Activated T-helper 1 cell treated with Interleukin-2 at 50 U/mL for 16 hours (primary cell): Measurements from ENCODE around the gene TMEM186.
"Not testable (repeated sequence)": the region's sequence is repeated elsewhere in the genome, so short reads cannot be mapped to it uniquely, and the experiment has no call there.

Experiments
- DNase-seq: peaks from one replicate; pipeline ENCODE4 v3.0.0-alpha.2; 2020; ENCODE audit warnings: low read depth

TMEM186 gene

DNA sequence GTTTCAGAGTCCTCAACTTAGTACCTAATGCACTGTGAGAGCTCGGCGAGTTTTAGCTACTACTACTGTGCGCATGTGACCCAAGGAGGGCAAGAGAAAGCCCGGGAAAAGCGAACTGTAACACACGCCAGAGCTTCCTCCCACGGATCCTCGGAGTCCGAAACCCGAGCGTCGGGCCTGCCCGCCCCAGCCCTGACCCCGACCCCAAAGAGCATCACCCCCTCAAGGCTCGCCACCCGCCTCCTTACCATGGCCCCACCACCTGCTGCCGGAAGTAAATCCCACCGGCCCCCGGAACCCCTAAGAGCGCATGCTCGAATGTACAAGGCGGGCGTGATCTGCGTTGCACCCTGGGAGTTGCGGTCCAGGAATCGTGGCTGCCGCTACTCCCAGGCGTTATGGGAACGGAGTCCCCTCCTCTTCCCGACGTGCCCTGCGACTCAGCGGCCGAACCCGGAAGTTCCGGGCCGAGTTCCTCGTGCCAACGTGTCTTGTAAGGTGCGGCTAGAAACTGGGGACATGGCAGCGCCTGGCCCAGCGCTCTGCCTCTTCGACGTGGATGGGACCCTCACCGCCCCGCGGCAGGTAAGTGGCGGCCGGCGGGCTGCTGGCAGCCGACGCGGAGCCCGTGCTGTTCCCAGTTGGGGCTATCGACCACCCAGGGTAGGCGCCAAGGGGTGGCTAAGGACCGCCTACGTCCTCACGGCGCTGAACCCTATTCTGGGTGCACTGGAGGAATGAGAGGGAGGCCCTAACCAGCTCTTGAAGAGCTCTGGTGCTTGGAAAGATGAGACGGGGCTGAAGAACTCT is at the start of gene TMEM186, which contains the start of gene PMM2:
Gene TMEM186 (minus strand): TSS at position 276 of the 810 bp plus-strand sequence. CDS start 25 bp downstream, at position 251.
Gene PMM2 (plus strand): TSS at position 476 of the 810 bp plus-strand sequence. CDS start 44 bp downstream, at position 520.
- peak; percentile 93 for DNase-seq

- no peak for DNase-seq
Measured at GRCh38 chr16:8847145-8847544, 49.7 kb upstream of the TMEM186 start.

DNA sequence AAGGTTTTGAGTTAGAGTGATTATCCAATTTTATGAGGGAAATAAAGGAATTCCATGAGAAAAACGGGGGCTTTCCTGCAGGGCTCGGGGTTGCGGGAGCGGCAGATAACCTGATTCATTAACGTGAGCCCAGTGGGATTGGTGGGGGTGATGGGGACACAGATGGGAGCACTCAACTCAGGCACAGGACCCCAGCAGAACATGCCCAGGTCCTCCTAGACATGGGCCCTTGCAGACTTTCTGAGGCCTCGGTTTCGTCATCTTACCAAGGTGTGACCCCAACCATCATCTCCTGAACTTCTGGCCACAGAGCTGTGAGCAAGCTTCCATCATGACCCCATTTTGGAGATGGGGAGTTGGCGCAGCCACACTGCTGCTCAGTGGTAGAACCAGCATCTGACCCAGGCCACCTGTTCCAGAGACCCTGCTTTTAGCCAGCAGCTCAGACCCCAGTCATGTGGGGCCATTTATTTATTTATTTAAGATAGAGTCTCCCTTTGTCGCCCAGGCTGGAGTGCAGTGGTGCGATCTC is 49.0 kb upstream of the TMEM186 start:
- no peak for DNase-seq

DNA sequence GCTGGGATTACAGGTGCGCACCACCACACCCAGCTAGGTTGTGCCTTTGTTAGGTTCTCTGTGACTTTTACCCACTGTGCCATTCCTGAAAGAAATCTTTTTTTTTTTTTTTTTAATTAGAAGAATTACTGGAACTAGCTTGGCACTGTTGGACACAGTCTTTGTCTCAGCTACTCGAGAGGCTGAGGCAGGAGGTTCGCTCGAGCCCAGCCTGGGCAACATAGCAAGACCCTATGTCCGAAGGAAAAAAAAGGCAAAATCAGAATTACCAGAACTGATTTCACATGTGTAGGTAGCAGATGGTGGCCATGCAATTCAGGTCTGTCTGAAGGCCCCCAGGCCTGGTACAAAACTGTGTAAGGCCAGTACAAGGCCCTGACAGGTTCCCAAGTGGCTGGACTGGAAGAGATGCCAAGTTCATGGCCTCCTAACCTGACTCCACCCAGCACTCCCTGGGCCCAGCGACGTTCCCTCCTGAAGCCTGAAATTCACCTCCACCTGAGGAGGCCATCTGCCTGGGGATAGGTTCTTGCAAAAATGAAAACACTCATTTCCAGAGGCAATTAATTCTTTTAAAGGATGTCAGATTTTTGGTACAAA is 48.4 kb upstream of the TMEM186 start:
- no peak for DNase-seq

- DNase-seq, result not testable (repeated sequence)
Measured at GRCh38 chr16:8843296-8843695, 45.9 kb upstream of the TMEM186 start.

DNA sequence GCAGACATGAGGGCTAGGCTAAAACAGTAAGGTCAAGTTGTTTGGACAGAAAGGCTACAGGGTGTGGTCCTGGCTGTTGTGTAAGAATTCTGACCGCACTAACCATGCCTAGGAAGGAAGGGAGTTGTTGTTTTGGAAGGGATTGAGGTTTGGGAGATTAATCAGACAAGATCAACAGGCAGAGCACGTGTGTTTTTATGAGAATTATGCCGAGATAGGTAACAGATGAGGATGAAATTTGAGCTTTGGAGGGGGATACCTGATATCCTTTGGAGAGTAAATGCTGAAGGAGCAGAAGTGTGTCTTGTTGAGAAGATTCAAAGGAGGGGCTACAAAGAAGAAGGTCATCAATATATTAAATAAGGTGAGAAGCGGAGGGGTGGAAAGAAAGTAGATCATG is 44.6 kb upstream of the TMEM186 start:
- DNase-seq, result not testable (repeated sequence)

GRCh38 chr16:8837594-8837993 is 40.2 kb upstream of the TMEM186 start:
- DNase-seq, result not testable (repeated sequence)

DNA sequence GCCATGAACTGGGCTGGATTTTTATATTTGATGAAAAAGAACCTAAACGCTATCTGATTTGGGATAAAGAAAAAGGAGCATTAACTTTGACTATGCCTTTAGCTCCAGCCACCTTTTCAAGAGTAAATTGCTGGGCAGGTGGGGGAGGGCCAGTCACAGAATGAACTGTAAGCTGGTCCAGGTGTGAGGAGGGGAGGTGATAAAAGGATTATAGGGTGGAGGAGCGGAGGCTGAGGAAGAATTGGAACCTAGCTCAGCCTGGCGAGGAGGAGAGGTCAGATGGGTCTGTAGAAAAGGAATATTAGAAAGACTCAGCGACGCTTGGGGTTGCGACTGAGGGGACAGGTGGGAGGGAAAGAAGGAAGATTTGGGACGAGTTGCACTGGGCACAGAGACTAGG is 39.4 kb upstream of the TMEM186 start:
- not testable (repeated sequence) for DNase-seq

- DNase-seq, result no peak
Measured at GRCh38 chr16:8832717-8833105, 35.3 kb upstream of the TMEM186 start.

GRCh38 chr16:8831871-8832716 is 34.7 kb upstream of the TMEM186 start:
- no peak for DNase-seq

GRCh38 chr16:8831450-8831849 is 34.0 kb upstream of the TMEM186 start:
- DNase-seq, result no peak

DNA sequence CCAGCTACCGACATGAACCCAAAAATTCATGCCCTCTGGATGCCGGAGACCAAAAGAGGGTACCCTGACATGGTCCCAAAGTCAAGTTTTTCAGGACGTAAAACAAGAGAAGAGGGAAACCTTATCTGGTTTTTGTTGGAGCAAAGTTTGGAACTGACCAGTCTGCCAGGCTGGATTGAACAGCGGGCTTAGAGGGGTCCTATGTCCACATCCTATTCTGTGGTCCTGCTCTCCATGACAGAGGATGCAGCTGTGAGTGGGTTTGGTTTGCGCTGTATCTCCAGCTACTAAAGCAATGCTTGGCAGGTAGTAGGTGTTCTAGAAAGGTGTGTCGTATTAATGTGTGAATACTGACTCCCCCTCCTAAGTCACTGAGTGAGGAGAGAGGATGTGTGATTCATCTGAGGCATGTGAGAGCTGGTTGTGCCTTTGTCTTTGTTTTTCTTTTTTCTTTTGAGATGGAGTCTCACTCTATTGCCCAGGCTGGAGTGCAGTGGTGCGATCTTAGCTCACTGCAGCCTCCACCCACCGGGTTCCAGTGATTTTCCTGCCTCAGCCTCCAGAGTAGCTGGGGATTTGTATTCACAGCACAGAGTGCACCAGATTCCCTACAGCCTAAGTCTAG is 31.2 kb upstream of the TMEM186 start:
- DNase-seq, result no peak

DNA sequence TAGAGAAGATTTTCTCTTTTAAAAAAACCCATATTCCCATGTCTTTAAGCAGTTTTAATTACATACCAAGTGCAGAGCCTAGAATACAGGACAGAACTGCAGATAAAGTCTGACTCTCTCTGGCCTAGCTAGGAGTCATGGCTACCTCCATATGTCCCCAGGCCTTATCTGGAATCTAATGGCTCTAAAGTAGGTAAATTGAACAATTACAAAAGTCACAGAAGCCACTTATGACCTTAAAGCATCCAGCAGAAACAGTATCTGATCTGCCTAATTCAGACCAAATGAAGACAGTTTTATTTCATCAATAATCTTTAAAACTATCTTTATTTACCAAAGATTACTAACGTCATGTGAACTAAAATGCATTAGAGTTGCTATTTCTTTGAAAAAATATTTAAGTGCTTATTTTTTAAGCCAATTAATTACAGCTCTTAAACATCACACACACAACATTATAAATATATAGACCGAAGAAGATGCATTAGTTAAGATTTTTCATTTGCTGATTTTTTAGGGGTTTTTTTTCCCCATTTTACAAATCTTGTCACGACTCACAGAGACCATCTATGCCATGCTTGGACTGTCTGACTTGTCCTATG is 28.9 kb upstream of the TMEM186 start:
- no peak for DNase-seq

DNA sequence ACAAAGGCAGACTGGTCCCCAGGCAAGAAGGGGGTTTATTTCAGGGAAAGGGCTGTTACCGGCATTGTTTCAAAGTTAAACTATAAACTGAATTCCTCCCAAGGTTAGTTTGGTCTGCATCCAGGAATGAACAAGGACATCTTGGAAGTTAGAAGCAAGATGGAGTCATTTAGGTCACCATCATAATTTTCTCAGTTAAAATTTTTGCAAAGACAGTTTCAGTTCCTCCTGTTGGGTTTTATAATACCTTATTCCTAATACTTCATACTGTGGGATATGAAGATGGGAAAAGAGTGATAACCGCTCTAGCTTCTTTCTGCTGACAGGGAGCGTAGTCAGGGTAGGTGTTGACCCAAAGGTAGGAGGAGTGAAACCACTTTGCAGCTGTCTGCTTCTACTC is 25.0 kb upstream of the TMEM186 start:
- DNase-seq, result no peak

DNA sequence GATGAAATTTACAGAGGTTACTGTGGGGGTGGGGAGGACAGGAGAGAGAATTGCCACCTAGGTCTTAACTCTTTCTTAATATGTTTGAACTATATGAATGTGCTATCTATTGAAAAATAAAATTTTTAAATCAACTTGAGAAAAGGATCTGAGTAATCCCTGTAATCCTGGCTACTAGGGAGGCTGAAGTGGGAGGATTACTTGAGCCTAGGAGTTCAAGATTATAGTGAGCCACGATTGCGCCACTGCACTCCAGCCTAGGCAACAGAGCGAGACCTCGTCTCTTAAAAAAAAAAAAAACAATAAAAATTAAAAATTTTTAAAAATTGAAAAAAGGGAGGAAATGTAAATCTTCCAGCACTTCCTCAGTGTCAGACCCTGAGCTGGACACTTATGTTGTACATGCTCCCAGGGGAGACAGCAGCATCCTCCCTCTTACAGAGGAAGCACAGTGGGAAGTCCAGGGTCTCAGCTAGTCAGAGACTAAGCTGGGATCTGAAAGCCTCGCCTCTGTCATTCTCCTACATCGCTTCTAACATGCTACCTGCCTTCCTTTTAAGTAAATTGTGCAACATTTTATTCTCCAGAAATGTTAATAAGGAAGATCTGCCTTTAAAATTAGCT is 22.1 kb upstream of the TMEM186 start:
- DNase-seq, result no peak

GRCh38 chr16:8818504-8819270 is 21.2 kb upstream of the TMEM186 start:
- no peak for DNase-seq

DNA sequence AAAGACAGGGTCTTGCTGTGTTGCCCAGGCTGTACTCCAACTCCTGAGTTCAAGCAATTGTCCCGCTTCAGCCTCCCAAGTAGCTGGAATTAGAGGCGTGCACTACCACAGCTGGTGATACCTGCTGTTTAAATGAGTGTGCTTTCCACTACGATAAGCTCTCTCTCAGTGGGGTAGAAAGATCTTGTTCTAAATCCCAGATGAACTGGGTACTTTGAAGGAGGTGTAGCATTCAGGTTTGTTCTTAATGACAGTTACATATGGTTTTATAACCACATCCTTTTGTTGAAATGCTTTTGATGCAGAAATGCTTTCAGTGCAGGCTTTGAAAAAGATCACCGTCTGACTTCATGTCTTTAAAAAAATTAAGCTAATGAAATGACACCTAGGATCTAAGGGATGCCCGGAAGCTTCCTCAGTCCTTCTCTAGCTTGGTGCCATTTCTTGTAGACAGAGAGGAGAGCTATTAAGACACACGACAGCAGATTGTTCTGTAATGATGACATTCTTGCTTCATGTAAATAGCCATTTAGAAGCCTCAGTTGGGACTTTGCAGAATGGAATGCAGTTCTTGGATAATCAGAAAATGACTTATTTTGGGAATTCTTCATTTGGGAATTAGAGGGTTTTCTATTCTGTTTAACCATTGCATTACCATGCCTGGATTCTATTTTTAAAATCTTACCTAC is 19.7 kb upstream of the TMEM186 start:
- no peak for DNase-seq

DNA sequence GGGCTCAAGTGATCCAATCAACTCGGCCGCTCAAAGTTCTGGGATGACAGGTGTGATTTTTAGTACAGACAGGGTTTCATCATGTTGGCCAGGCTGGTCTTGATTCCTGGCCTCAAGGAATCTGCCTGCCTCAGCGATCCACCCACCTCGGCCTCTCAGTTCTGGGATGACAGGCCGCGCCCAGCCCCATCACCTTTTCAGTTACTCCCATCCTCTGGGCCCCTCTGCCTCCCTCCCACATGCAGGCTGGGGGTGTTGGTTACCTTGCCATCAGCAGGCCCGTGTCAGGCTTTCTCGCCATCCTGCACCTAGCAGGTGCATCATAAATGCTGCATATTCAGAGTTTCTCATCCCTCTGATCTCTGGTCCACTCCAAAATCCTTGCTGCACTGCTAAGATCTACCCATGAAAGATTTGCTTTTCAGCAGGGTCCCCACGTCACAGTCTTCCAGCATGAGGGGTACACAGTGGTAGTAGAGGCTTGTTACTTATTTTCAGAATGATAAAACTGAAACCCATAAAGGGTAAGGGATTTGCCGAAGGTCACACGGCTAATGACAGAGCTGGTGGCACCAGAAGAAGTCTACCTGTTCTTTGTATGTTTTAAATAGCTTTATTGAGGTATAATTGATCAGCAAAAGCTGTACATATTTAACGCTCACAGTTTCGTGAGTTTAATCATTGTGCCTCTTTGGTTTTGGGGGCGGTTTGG is 16.8 kb upstream of the TMEM186 start:
- DNase-seq, result no peak
